HG03521 (cell line): Measurements from ENCODE around the gene SOX12.
A peak's percentile ranks its signal among the peaks of the same experiment; 100 is the strongest.
"Not testable (repeated sequence)": the region's sequence is repeated elsewhere in the genome, so short reads cannot be mapped to it uniquely, and the experiment has no call there.

Source experiments
- ATAC-seq: cut with Tn5 transposase; IDR thresholded peaks from one replicate; pipeline ENCODE4 v1.9.1; 2021; ENCODE audit warnings: mild to moderate bottlenecking, moderate library complexity; ENCODE audit not compliant: unreplicated experiment

Gene SOX12

GRCh38 chr20:328027-328974 lies 2.9 kb downstream of the SOX12 start:
- ATAC-seq, result no peak

DNA sequence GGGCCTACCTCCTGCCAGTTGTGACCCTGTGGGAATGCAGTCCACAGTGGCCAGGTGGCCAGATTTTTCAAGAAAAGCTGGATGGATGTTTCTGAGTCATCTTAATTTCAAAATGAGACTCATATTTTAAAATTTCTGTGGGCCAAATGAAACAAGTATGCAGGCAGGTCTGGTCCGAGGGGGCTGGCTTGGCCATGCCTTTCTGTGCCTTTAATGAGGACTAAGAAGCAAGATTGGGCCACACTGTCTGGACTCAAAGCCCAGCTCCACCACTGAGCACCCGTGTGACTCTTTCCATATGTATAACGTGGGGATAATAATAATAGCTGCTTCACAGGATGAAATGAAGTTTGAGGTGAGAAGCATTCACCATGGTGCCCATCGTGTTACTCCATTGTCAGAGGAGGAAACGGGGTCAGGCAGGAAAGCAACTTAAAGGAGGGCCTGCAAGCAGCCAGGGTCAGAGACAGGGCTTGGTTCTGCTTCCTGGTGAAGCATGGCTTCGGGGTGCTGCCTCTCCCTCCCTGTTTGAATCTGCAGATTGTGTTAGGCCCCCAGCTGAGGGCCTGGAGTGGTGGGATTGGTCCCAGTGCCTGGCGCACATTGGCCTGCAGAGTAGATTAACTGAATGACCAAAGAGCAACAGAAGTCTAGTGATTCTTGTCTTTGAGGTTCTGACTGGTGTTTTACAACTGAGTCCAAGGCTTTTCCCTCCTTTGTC lies 3.8 kb downstream of the SOX12 start:
- no peak for ATAC-seq

GRCh38 chr20:329851-330232 lies 4.5 kb downstream of the SOX12 start:
- no peak for ATAC-seq

GRCh38 chr20:330233-331149 lies 5.1 kb downstream of the SOX12 start:
- peak; percentile 33 for ATAC-seq

DNA sequence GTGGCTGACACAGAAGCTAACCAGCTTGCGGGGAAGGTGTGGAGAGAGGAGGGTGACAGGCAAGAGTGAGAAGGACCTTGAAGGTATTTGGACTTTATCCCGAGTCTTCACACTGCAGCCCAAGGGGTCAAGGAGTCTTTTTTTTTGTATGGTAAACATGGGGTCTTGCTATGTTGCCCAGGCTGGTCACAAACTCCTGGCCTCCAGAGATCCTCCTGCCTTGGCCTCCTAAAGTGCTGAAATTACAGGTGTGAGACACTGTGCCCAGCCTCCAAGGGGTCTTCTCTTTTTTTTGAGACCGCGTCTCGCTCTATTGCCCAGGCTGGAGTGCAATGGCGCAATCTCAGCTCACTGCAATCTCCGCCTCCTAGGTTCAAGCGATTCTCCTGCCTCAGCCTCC lies 9.2 kb downstream of the SOX12 start:
- ATAC-seq, result no peak

GRCh38 chr20:336040-336439 lies 10.7 kb downstream of the SOX12 start:
- ATAC-seq, result not testable (repeated sequence)

GRCh38 chr20:341682-342081 lies 16.3 kb downstream of the SOX12 start:
- ATAC-seq, result no peak

GRCh38 chr20:343107-343506 lies 17.8 kb downstream of the SOX12 start:
- no peak for ATAC-seq

GRCh38 chr20:346033-346639 lies 20.8 kb downstream of the SOX12 start:
- ATAC-seq, result no peak

DNA sequence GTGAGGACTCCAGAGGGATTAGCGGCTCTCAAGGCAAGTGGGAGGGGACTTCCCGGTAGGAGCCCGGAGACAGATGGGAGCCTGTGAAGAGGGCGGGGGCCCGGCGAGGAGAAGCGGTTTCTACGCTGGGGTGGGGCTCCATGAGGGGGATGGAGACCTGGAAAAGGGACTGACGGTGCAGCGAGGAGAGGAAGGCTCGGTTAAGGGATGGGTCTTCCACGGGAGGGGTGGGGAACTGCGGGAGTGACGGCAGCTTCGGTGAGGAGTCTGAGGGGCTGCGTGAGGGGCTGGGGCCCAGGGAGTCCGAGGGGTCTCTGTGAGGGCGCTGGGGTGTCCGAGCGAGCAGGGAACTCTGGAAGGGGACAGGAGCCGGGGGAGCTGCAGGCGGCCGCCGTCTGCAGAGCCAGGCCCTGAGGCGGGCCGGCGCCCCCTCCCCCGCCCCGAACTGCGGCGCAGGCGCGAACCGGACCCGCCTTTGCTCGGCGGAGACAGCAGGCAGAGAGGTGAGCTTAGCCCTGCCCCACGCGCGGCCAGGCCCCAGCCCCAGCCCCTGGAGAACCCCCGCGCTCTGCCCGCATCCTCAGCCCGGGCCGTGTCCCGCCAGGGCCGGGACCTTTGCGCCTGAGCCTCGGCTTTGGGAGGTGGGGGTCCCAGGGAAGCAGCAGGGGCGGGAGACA lies 21.4 kb downstream of the SOX12 start, which contains the start of gene NRSN2:
NRSN2 (plus strand) TSS at position 472 of the 677 bp plus-strand sequence. CDS start 2,533 bp downstream, outside the sequence.
- ATAC-seq, result peak; percentile 38

DNA sequence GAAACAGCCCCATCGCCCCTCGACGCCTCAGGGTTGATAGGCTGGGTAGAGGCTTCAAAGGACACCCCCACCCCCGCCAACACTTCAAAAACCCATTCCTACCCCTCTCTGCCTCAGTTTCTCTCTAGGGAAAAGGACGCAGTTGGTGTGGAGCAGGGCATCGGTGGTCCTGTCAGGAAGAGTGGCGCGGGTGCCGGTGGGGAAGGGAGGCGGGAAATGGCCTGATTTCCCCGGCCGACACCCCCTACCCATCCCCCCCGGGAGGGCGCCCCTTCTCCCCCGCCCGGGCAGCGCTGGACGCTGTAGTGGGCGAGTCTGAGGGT lies 21.9 kb downstream of the SOX12 start:
- ATAC-seq, result no peak

DNA sequence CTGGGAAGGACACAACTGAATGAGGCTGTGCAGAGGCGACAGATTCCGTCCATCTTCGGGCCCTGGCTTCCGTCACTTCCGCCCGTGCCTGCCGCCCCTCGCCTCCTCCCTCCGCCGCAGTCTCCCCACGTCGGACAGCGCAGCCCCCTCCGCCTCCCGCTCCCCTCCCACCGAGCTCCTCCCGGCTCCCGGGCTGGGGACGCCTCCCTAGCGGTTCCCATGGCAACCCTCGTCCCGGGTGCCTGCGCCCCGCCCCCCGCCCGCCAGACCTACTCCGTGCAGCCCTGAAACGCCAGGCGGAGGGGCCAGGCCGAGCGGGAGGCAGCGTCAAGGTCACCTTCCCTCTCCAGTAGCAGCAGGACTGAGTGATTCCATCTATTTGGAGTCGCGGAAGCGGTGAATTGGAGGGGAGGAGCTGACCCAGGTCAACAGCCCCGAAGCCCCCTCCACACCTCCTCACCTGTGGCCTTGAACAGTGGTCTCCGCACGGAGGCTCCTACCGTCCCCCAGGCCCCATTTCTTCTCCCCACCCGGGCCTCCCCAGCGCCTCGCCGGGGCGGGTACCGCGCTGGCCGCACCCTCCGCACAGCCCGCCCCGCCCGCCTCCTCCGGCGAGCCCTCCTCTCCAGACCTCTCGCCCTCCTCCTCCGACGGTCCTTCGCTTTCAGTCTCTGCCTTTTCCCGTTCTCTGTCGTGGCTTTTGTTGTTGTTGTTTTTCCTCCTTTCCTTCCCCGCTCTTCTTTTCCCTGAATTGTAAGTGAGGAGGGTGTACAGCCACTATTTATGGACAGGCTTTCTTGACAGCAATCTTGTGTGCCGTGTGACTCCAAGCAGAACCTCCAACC lies 22.5 kb downstream of the SOX12 start:
- ATAC-seq, result peak; percentile 76

- ATAC-seq, result no peak
These were observed 23.9 kb downstream of the SOX12 start for GRCh38 chr20:348972-349841.

GRCh38 chr20:353166-353565 lies 27.8 kb downstream of the SOX12 start:
- ATAC-seq, result no peak

GRCh38 chr20:354298-354977 lies 29.1 kb downstream of the SOX12 start:
- ATAC-seq, result peak; percentile 78

DNA sequence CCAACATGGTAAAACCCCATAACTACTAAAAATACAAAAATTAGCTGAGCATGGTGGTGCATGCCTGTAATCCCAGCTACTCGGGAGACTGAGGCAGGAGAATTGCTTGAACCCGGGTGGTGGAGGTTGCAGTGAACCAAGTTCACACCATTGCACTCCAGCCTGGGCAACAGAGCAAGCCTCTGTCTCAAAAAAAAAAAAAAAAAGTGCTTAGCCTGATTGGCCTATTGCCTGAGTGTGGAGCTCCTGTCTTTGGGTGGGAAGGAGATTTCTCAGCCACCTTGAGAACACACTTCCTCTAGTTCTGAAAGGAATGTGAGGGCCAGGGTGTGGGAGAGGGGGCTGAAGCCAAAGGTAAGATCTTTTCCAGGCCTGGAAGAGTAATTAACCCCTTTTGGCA lies 30.8 kb downstream of the SOX12 start:
- ATAC-seq, result not testable (repeated sequence)

GRCh38 chr20:356745-357144 lies 31.4 kb downstream of the SOX12 start:
- no peak for ATAC-seq
